ENCODE results near the gene OTUB1.

- TF ChIP-seq POLR2A (IDR thresholded peaks at IDR 0.05) (no peak), CTCF (IDR thresholded peaks at IDR 0.05) (no peak), EP300 (IDR thresholded peaks at IDR 0.05) (no peak)
These were observed 52.9 kb downstream of the OTUB1 start for GRCh38 chr11:64039012-64039665.
